GM18861 (cell line): ENCODE measurements around the gene ROBO2.

Experiments used
- ATAC-seq: cut with Tn5 transposase; IDR thresholded peaks from one replicate; pipeline ENCODE4 v1.9.1; 2021; ENCODE audit not compliant: unreplicated experiment

ROBO2 gene

DNA sequence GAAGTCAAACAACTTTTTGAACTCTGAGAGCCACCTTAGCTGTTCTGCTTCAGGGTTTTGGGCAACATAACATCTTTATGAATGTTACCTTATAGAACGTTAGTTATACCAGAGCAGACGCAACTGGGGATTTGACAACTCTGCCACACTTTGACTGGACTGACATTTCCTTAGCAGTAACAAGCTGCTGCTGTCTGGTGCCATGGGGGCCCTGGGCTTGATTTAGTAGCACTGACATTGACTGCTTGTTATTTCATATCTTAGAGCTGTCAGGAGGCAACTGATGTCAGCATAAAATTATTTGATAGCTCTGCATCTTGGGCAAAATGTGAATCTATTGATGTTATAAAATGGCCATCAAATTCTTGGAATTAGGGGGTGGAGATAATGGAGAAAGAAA, 285.4 kb downstream of the ROBO2 start:
- ATAC-seq, result no peak

DNA sequence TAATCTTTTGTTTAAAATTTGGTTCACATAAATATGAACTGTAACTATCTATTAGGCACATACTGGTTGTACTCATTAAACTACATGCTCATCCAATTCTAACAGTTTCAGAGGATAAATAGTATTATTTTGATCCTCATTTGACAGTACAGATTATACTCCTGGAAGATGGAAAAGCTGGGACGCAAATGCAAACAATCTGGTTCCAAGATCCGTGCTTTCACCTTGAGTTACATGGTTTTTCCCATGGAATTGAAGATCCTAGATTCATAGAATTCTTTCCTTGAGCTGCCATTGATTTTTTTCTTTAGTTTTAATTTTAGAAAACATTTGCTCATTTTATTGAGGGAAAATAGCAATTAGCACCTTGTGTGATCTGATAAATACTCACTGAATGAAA, 285.8 kb downstream of the ROBO2 start:
- ATAC-seq, result no peak

DNA sequence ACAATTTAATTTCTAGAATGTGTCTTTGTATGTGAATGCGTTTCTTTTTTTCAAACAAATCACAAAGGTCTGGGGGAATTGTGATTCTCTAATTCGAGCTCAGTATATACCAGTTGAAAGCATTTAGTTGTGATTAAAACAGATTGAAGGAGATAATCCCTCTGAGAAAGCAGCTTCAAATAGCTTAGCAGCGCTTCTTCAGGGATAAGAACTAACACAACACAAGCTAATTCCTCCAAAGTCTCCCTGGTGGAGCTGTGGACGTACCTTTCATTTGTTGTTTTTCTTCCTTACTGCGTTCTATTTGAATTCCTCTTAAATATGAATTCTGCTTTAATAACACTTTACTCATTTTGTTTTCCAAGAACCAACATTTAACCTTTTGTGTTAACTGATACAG, 286.7 kb downstream of the ROBO2 start:
- ATAC-seq, result no peak

DNA sequence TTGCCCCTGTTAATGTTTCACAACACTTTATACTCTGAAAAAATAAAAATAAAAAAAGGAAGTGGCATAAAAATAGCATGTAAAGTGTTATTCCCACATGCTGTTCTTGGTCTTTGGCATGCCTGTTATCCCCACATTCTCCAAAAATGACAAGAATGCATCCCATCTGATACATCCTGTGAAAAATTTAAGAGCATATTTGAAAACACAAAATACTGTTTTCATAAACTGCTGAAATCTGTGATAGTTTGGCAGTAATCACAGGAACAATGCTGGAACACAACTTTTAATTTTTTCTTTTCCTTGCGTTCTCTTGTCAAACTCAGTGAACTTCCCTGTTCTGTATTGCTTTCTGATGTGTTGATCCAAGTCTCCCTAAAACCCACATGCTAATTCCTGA, 288.8 kb downstream of the ROBO2 start:
- no peak for ATAC-seq

DNA sequence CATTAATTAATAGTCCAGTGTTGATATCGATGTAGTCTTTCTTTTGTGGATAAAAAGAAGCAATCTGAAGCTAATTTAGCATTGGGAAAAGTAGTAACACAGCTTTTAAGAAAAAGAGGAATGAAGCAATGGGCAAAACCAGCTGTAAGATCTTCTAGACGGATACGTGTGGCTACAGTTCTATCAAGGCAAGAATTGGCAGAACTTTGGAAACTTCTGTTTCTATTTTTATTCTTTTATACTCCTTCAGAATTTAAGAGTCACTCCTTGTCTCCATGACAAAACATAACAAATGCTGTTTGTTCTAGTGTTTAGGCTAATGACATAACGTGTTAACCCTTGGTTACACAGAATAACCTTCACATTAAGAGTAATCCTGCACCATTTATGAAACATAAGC, 289.2 kb downstream of the ROBO2 start:
- no peak for ATAC-seq

DNA sequence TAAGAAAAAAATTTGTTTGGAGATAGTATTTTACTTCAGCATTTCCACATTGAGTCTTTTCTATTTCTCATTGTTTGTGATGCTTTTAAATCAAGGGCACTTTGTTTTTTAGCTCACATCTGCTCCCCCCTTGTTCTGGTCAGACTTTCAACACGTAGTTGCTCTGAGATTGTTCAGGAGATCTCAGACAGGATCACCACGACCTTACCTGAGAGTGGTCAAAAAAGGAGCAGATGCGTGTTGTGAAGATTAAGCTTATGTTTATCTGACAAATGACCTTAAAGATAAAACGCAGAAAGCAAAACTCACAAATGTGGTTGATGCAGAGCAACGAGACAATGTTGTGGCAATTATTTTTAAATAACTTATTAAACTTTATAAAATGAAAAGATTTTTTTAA, 298.3 kb downstream of the ROBO2 start:
- no peak for ATAC-seq

DNA sequence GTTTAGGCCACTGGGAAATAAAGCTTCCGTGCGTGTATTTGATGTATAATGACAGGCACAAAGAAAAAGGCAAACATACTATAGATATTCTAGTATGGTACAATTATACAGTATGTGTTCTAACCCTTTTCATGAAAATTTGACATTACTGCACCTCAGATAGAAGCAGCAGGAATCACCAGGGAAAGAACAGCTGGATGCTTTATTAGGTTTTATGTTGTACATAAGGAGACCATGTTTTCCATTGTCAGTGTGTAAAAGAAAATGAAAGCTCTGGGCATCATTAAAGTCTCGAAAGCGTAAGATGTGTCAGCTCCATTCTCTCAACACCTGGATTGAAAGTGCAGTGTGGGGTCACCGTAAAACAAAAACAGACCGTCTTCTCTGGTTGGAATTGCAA, 302.1 kb downstream of the ROBO2 start:
- ATAC-seq, result no peak

DNA sequence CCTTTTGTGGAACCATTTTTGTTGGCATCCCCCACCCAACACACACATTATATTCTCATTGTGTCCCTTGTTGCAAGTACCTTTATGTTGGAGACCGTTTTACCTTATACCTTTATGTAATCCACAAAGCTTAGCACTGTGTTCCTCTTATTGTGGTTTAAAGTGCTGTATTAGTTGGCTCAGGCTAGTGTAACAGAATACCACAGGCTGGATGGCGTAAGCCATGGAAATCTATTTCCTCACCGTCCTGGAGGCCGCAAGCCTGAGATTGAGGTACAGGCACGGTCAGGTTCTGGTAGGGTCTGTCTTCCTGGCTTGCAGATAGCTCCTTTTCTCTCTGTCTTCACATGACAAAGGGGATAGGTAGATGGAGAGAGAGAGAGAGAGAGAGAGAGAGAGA, 302.8 kb downstream of the ROBO2 start:
- ATAC-seq, result no peak

DNA sequence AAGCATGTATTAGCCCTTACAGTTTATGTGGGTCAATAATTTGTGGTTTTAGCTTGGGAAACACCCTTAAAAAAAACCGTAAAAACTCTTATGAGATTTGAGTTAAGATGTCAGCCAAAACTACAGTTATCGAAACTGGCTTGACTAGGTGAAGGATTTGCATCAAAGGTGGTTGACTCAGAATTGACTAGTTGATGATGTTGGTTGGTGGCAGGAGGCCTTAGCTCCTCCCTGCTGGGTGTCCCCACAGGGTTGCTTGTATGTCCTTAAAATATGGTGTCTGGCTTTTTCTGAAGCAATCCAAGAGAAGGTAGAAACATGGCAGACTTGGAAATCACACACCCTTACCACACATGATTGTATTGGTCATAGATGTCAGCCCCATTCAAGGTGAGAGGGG, 305.1 kb downstream of the ROBO2 start:
- ATAC-seq, result no peak

DNA sequence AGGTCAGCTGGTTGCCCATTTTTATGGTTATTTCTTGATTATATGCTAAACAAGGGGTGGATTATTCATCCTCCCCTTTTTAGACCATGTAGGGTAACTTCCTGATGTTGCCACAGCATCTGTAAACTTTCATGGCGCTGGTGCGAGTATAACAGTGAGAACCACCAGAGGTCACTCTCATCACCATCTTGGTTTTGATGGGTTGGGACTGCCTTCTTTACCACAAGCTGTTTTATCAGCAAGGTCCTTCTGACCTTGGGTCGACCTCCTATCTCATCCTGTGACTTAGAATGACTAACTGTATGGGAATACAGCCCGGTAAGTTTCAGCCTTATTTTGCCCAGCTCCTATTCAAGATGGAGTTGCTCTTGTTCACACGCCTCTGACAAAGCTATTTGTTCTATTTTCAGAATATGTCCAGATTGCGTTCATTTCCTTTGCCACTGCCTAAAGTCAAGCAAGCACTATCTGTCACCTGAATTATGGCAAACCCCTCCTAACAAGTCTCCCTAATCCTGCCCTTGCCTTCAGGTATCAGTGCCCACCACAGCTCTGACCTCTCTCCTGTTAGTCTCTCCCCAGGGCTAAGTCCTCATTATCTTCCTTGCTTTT, 308.5 kb downstream of the ROBO2 start:
- ATAC-seq, result no peak

DNA sequence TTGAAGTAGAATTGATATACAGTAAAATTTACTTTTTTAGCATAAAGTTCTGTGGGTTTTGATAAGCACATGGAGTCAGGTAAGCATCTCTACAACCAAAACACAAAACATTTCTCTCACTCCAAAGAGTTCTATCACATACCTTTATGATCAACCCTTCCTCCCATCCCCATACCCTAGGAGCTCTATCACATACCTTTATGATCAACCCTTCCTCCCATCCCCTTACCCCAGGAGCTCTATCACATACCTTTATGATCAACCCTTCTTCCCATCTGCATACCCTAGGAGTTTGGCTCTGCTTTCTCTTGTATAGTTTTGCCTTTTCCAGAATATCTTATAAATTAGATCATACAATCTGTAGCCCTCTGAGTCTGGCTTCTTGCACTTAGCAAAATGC, 315.1 kb downstream of the ROBO2 start:
- no peak for ATAC-seq

DNA sequence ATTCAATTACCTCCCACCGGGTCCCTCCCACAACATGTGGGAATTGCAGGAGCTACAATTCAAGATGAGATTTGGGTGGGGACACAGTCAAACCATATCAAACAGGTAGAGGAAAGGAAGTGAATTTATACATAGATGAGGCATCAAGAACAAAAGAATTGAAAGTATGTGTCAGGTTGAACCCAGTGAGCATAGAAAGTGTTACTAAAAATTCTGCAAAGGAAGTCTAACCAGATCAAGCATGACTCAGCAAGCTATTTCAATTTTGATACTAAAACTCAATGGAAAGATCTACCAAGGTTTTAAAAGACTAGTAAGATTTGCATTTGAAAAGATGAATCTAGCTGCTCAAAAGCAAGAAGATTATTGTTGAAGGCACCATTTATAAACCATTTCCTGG, 323.0 kb downstream of the ROBO2 start:
- ATAC-seq, result no peak

DNA sequence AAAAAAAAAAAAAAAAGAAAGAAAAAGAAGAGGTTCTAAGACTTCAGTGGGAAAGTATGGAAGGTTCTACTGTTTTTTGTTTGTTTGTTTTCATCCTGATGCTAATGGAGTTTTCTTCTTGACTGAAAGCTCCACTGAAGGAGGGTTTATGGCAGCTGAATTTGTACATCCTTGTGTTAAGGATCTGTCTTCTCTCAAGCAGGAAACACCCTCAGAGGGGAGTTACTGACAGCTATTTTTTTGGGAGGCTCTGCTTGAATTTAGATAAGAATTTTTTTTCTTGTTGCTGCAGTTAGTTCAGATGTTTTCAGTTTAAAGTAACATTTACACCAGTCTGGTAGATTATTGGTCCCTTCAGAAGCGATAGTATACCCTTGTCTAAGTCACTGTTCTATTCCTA, 325.3 kb downstream of the ROBO2 start:
- no peak for ATAC-seq

DNA sequence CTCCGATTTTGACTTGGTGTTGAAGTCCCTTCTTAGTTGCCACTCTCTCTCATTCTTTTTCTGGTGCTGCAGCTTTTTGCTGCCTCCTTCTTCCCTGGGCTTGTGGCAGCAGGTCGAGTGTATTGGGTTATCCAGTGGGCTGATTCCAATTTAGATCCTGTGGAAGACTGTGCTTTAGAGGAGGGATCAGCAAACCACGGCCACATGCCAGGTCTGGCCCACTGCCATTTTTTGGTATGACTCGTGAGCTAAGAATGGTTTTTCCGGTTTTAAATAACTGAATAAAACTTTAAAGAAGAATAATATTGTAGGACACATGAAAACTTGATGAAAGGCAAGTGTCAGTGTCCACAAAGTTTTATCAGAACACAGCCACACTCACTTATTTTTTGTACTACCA, 330.5 kb downstream of the ROBO2 start:
- no peak for ATAC-seq

DNA sequence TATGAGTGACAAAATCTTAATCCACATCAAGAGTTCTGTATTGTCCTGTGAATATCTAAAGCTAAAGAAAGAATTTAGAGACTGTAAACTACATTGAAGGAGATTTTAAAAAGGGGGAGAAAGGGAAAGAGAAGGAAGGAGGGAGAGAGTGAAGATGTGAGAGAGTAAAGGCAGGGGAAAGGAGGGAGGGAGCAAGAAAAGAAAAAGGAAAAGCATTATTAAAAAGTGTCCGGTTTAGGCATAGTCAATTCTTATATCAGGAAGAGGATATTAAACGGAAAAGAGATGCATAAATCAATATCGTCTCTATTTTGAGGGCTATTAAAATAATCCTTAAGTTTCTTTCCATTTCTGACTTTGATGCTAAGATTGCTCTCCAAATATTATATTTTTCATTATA, 332.1 kb downstream of the ROBO2 start:
- no peak for ATAC-seq

DNA sequence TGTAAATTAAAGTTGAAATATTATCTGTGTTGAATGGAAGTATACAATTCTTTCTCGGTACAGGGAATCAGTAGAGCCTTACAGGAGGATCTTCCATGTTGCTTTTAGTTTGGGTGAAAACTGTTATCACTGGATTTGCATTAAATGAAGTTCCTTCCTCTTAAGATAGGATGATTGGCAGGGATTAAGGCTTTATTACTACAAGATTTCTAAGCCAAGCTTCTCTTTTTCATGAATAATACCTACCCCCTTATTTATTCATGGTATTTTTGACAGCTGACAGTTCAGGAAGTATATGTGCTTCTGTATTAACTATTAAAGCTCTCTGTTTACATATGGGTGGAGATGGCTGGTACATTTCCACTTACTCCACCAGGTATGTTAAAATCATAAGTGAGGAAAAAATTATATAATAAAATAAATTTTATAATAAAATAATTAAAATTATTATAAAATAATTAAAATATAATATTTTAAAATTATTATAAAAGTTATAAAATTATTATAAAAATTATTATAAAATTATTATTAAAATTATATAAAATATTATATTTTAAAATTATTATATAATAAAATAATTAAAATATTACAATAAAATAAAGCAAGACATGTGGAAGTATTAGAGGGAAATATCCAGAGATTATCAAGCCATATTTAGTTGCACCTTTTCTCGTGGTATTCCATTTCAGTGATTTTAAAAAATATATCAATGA, 332.9 kb downstream of the ROBO2 start:
- no peak for ATAC-seq

DNA sequence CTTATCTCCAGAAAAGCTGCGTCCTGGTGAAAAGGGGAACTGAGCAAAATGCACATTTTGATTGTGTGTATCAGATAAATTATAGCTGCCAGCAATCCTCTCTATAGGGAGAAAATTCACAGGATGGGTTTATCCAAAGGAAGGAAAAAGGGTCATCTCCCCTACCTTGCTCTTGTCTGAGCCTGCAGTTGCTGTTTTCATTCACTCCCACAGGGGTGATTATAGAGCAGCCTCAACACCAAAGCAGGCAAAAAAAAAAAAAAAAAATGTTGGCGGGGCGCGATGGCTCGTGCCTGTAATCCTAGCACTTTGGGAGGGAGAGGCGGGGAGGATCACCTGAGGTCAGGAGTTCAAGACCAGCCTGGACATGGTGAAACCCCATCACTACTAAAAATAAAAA, 333.7 kb downstream of the ROBO2 start:
- ATAC-seq, result no peak

DNA sequence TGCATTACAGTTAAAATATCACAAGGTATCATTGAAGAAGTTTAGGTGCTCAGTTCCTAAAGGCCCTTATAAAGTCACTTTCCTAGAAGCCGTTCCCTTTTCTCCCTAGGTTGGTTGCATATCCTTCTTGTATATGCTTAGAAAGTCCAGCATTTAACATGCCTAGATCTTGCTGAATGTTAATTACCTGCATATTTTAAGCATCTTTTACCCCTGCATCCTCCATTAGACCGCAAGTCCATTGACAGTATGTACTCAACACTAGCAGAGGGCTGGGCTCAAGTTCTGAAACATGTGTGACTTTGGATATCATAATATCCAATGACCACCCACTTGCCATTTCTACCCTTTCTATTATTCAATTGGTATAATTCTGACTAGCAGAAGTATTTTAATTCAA, 336.6 kb downstream of the ROBO2 start:
- ATAC-seq, result no peak

DNA sequence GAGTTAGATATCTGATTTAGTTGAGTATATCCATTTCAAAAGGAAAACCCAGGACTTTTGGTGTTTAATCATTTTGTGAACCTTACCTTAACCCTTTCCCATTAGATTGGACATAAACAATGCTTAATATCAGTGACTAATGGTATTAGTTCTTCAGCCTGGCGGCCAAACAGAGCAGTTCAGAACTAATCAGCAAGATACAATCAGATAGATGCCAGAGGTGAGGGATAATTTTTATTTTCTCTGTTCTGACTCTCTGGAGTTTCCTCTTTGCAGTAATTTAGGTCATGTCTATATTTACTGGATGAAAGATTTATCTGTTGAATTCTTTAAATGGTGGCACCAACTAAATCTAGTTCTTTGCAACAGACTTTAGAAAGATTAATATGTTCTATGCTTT, 337.8 kb downstream of the ROBO2 start:
- no peak for ATAC-seq

DNA sequence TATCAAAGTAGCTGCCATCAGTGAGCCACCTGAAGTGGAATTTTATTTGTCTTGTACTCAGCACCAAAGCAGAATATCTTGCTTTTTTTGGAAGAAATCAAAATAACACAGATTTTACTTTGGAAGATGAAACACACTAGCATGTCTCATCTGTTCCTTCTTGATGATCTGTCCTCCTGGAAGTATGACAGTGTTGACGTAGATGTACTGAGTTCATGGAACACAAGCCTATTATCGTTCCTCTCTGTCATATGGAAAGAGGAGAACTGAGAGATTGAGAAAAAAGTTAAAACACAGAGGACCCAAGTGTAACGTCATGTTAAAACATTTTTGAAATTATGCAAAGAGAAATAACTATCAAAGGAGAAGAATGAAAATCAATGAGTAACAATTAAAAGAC, 340.2 kb downstream of the ROBO2 start:
- no peak for ATAC-seq

DNA sequence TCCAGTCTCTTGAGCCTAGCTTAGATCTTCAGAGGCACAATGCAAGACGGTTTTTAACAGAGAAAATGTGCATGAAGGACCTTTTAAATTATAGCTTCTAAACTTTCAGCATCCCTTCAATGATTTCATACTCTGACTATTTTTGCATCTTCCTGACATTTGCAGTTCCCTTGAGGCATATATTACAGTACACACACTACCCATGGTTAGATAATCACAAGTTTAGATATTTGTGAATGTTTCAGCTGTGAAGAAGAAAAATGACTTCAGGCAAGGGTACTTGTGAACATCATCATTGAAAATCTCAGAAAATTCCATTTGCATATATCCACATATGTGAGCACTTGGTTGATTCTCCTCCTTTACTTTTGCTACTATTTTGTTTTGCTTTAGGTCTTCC, 341.5 kb downstream of the ROBO2 start:
- ATAC-seq, result no peak

DNA sequence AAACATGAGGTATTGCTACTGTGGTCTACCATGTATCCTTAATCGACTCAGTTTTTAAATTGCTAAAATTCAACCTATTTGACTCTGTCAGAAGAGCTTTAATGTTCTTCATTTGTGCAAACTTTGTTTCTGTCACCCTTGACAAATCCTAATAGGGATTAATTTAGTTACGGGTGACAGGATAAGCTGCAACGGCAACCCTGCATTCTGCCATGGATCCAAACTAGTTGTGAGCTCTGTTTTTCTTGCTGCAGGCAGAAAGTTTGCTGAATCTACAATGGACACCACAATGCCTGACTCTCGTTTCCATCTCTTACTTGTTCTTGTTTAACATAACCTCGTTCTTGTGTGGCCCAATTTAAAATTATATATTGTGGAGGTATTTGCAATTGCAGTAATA, 352.3 kb downstream of the ROBO2 start:
- ATAC-seq, result no peak

DNA sequence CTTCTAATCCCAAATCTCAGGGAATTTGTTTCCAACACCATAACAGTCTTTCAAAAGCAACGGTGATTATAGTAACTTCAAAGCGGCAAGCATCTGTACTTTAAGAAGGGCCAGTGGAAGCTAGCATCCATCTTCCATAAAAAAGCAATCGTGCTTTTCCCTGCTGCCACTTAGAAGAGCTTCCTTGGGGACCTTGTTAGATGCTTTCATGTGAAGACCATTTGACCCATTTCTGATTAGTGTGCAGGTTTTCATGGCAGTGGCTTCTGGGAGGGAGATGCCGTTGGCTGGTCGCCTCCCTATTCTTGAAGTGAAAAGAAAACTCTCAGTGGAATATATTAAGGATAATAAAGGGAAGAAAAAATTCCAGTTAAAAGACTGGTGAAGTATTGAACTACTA, 354.1 kb downstream of the ROBO2 start:
- ATAC-seq, result no peak
